Colonic mucosa (tissue), 4 donors: ENCODE results near the gene MAN1A2. TPM values are rescaled to one million over a fixed set of nuclear protein-coding genes. Genes with fewer than 3 reads are reported as not detected.

Source experiments
- DNase-seq: peaks from one replicate; pipeline ENCODE4 v3.0.0-alpha.2; 2020
- H3K27ac ChIP-seq: fragments of 200-600 bp; one replicate; pipeline ENCODE4 v1.8.0; 2021
- H3K27me3 ChIP-seq: fragments of 200-600 bp; one replicate; pipeline ENCODE4 v1.8.0; 2021
- H3K36me3 ChIP-seq: fragments of 200-600 bp; one replicate; pipeline ENCODE4 v1.8.0; 2021
- H3K4me1 ChIP-seq: fragments of 200-600 bp; one replicate; pipeline ENCODE4 v1.8.0; 2021; ENCODE audit warnings: mild to moderate bottlenecking
- H3K4me3 ChIP-seq: fragments of 200-600 bp; one replicate; pipeline ENCODE4 v1.8.0; 2021
- H3K9ac ChIP-seq, 2 donors: one replicate each; pipeline ENCODE4 v1.7.0; 2013; ENCODE audit warnings: control low read depth in 2 of 2, low read depth in 2 of 2, low read length in 2 of 2
- H3K9me3 ChIP-seq: fragments of 200-600 bp; one replicate; pipeline ENCODE4 v1.8.0; 2021
- CTCF ChIP-seq: fragments of 200-600 bp; IDR thresholded peaks from one replicate; pipeline ENCODE4 v1.8.0; 2022; ENCODE audit warnings: antibody characterized with exemption, mild to moderate bottlenecking
- intact Hi-C: fragments of 100-400 bp; cut with DNase I; formaldehyde crosslinking; loops from one replicate; pipeline ENCODE4 v1.14.1; 2022
- total RNA-seq, 2 donors: library from RNA; stranded (reverse); fragmentation: NEBNext Ultra II Directional in 1 of 2; extraction: Animal tissue kit (Norgen Biotek cat#: 25700) in 1 of 2; gene quantifications; one replicate each; pipeline ENCODE4 v1.2.1, GENCODE V29; 2021
- donor health status: healthy.
- donor health status: DM: no; HTN: no; CAD: no.
- donor health status: DM: no; HTN: no; CAD: no.

Gene MAN1A2
- total RNA-seq, 2 donors from 2014 or later = 27.9 to 35.7 TPM

GRCh38 chr1:117565076-117565556, 197.9 kb downstream of the MAN1A2 start:
- intact Hi-C loops = no loop called here
- no peak overlapping the region for H3K27ac ChIP-seq

GRCh38 chr1:117565745-117566455, 198.7 kb downstream of the MAN1A2 start:
- H3K4me1 ChIP-seq = peaks cover 6% of the 10 kb centered on the region
- H3K9ac ChIP-seq = no peak overlapping the region

More at GRCh38 chr1:117565076-117565556, 197.9 kb downstream of the MAN1A2 start:
- no peak overlapping the region for H3K9ac ChIP-seq
- H3K9me3 ChIP-seq = no peaks in the 10 kb centered on the region
- H3K4me1 ChIP-seq = peaks cover 6% of the 10 kb centered on the region
- H3K4me3 ChIP-seq = no peak overlapping the region
- DNase-seq = no peak
- H3K36me3 ChIP-seq = no peaks in the 10 kb centered on the region
- no peaks in the 10 kb centered on the region for H3K27me3 ChIP-seq
- no peak for TF ChIP-seq CTCF

GRCh38 chr1:117566556-117566955, 199.3 kb downstream of the MAN1A2 start:
- DNase-seq = no peak

More at GRCh38 chr1:117565745-117566455, 198.7 kb downstream of the MAN1A2 start:
- intact Hi-C loops = no loop called here
- no peak for DNase-seq
- Histone ChIP-seq H3K4me3 (no peak overlapping the region), H3K9me3 (no peaks in the 10 kb centered on the region), H3K27me3 (no peaks in the 10 kb centered on the region), H3K36me3 (no peaks in the 10 kb centered on the region), H3K27ac (no peak overlapping the region)
- no peak for TF ChIP-seq CTCF

GRCh38 chr1:117567435-117567834, 200.2 kb downstream of the MAN1A2 start:
- Histone ChIP-seq H3K4me1 (peaks cover 15% of the 10 kb centered on the region), H3K27me3 (no peaks in the 10 kb centered on the region), H3K36me3 (no peaks in the 10 kb centered on the region), H3K4me3 (no peak overlapping the region), H3K27ac (no peak overlapping the region), H3K9ac (no peak overlapping the region), H3K9me3 (no peaks in the 10 kb centered on the region)
- intact Hi-C loops = no loop called here
- peak; percentile 10 for DNase-seq
- TF ChIP-seq CTCF = no peak

More at GRCh38 chr1:117566556-117566955, 199.3 kb downstream of the MAN1A2 start:
- H3K9me3 ChIP-seq = no peaks in the 10 kb centered on the region
- no peaks in the 10 kb centered on the region for H3K27me3 ChIP-seq
- intact Hi-C loops = no loop called here
- no peaks in the 10 kb centered on the region for H3K36me3 ChIP-seq
- H3K27ac ChIP-seq = no peak overlapping the region
- no peak for TF ChIP-seq CTCF
- H3K4me1 ChIP-seq = peaks cover 7% of the 10 kb centered on the region
- H3K4me3 ChIP-seq = no peak overlapping the region
- no peak overlapping the region for H3K9ac ChIP-seq

GRCh38 chr1:117567976-117568375, 200.7 kb downstream of the MAN1A2 start:
- H3K27me3 ChIP-seq = no peaks in the 10 kb centered on the region
- no peaks in the 10 kb centered on the region for H3K9me3 ChIP-seq
- peaks cover 18% of the 10 kb centered on the region for H3K4me1 ChIP-seq
- no peak for TF ChIP-seq CTCF
- no peak overlapping the region for H3K9ac ChIP-seq
- H3K36me3 ChIP-seq = no peaks in the 10 kb centered on the region
- no peak overlapping the region for H3K27ac ChIP-seq
- no peak overlapping the region for H3K4me3 ChIP-seq
- intact Hi-C loops = no loop called here
- peak; percentile 14 for DNase-seq
